Measurements from ENCODE around the gene ALK.

GRCh38 chr2:29910465-29910864 lies 10.9 kb downstream of the ALK start:
- TF ChIP-seq CTCF (IDR thresholded peaks at IDR 0.05) (no peak), POLR2A (IDR thresholded peaks at IDR 0.05) (no peak)
